Adrenal gland (tissue), 12 donors: ENCODE data around the gene CCIN. TPM values are rescaled to one million over a fixed set of nuclear protein-coding genes. Genes with fewer than 3 reads are reported as not detected.

Experiments
- DNase-seq, 7 donors: peaks; one replicate each; pipeline ENCODE4 v3.0.0-alpha.2; 2019 to 2020
- H3K27ac ChIP-seq, 5 donors: fragments of 200-600 bp; sonication (generic) in 4 of 5; 1 replicate in 3 of 5; 2 replicates in 2 of 5; pipeline versions ENCODE4 v1.5.1 to v1.8.0; 2016 to 2020; ENCODE audit warnings: mild to moderate bottlenecking in 1 of 5
- H3K27me3 ChIP-seq: fragments of 200-600 bp; 2 replicates; pipeline ENCODE4 v1.8.0; 2021
- H3K36me3 ChIP-seq, 2 donors: fragments of 200-600 bp; replicated peaks in 1 of 2; 1 replicate in 1 of 2; 2 replicates in 1 of 2; pipeline versions ENCODE4 v1.5.1 to v1.8.0; 2018 to 2022
- H3K4me1 ChIP-seq, 2 donors: fragments of 200-600 bp; replicated peaks in 1 of 2; 1 replicate in 1 of 2; 2 replicates in 1 of 2; pipeline versions ENCODE4 v1.5.1 to v1.8.0; 2018 to 2021
- H3K4me3 ChIP-seq, 4 donors: fragments of 200-600 bp; sonication (generic) in 3 of 4; one replicate each; pipeline ENCODE4 v1.5.1; 2016 to 2018
- H3K9me3 ChIP-seq, 3 donors: fragments of 200-600 bp; sonication (generic) in 1 of 3; replicated peaks in 1 of 3; 1 replicate in 2 of 3; 2 replicates in 1 of 3; pipeline versions ENCODE4 v1.5.1 to v1.8.0; 2016 to 2021
- CTCF ChIP-seq, 6 experiments: fragments of 450-650 bp in 4 of 6; fragments of 200-600 bp in 2 of 6; sonication (generic) in 1 of 6; IDR thresholded peaks; 1 replicate in 5 of 6; 2 replicates in 1 of 6; pipeline versions ENCODE4 v1.5.1 to v1.8.0; 2016 to 2021; ENCODE audit warnings: antibody characterized with exemption in 6 of 6, mild to moderate bottlenecking in 2 of 6, moderate library complexity in 1 of 6
- POLR2A ChIP-seq, 2 donors: fragments of 450-650 bp; IDR thresholded peaks; one replicate each; pipeline ENCODE4 v1.6.1; 2017; ENCODE audit warnings: antibody characterized with exemption in 2 of 2, mild to moderate bottlenecking in 2 of 2, moderate library complexity in 1 of 2
- WGBS, 4 donors: extraction: QIAGEN DNeasy Blood & Tissue Kit in 2 of 4; methylation state at CpG; one replicate each; pipeline versions ENCODE4 v1.1.5 to v1.1.7; 2013 to 2017; 5-methylcytosine and 5-hydroxymethylcytosine counted together
- intact Hi-C, 2 donors: fragments of 100-400 bp; cut with DNase I; formaldehyde crosslinking; loops; one replicate each; pipeline versions ENCODE4 v1.14.1 to v1.15.0; 2022 to 2023
- polyA plus RNA-seq, 3 donors: library from polyadenylated mRNA; stranded (reverse); fragments of 200-250 nt in 2 of 3; fragments of 350-450 nt in 1 of 3; fragmentation: Illumina TruSeq in 1 of 3; extraction: RNeasy Lipid Tissue Mini Kit (QIAGEN cat#74804) in 1 of 3; gene quantifications; one replicate each; pipeline ENCODE4 v1.2.3, GENCODE V29; 2013 to 2014
- total RNA-seq, 9 donors: library from RNA; depleted of rRNA in 4 of 9; stranded (reverse); fragments of >200 nt in 4 of 9; fragments of 120-200 nt in 1 of 9; fragmentation: NEBNext Ultra II Directional in 1 of 9; extraction: Animal tissue kit (Norgen Biotek cat#: 25700) in 1 of 9; gene quantifications; one replicate each; pipeline versions ENCODE4 v1.1.0 to v1.2.4, GENCODE V29; 2013 to 2023
- donor health status: healthy with polysubstance abuse.
- donor health status: Bipolar disorder and iron deficiency.
- donor health status: DM: yes; HTN: yes; CAD: no.
- donor health status: DM: no; HTN: no; CAD: no.
- donor health status: DM: no; HTN: no; CAD: no.
- donor health status: DM: yes; HTN: yes; CAD: no.

CCIN gene
- total and polyA plus RNA-seq, 12 donors: 0.20 to 1.9 (median 0.49) TPM

- intact Hi-C loops: no loop called here
- 87 to 96% (median 92%) methylated on average over 7 of the region's 7 CpGs for WGBS, 4 donors
- no peak for DNase-seq
- TF ChIP-seq POLR2A (IDR thresholded peaks at IDR 0.05) (no peak), CTCF (IDR thresholded peaks at IDR 0.05) (no peak)
- Histone ChIP-seq H3K27me3 (no peaks in the 10 kb centered on the region), H3K27ac (peak overlapping the region in 1 of 5 donors; percentile 92), H3K9me3 (no peaks in the 10 kb centered on the region), H3K4me3 (no peak overlapping the region), H3K36me3 (no peaks in the 10 kb centered on the region), H3K4me1 (peaks cover 21 to 48% of the 10 kb centered on the region in 2 donors)
These were observed 27.4 kb upstream of the CCIN start for GRCh38 chr9:36141761-36142160.

- H3K4me1 ChIP-seq: peaks cover 21 to 40% of the 10 kb centered on the region in 2 donors
- WGBS, 4 donors: 34 to 43% (median 37%) methylated on average over 11 to 12 of the region's 12 CpGs
- no peaks in the 10 kb centered on the region for H3K9me3 ChIP-seq
- TF ChIP-seq CTCF (IDR thresholded peaks at IDR 0.05) (no peak), POLR2A (IDR thresholded peaks at IDR 0.05) (peak in 1 of 2 donors; percentile 29)
- H3K27ac ChIP-seq: peak overlapping the region; percentile 38 to 93 (median 86)
- peak overlapping the region in 2 of 4 donors; percentile 14 to 45 for H3K4me3 ChIP-seq
- H3K36me3 ChIP-seq: no peaks in the 10 kb centered on the region
- no peaks in the 10 kb centered on the region for H3K27me3 ChIP-seq
- DNase-seq: peak in 2 of 7 donors; percentile 48 to 62
- intact Hi-C loops: no loop called here
These were observed 26.5 kb upstream of the CCIN start for GRCh38 chr9:36142510-36143244.

GRCh38 chr9:36143245-36143641 lies 25.9 kb upstream of the CCIN start:
- H3K27me3 ChIP-seq: no peaks in the 10 kb centered on the region
- 71 to 78% (median 73%) methylated on average over 13 of the region's 13 CpGs for WGBS, 4 donors
- H3K27ac ChIP-seq: peak overlapping the region; percentile 38 to 93 (median 86)
- H3K9me3 ChIP-seq: no peaks in the 10 kb centered on the region
- TF ChIP-seq POLR2A (IDR thresholded peaks at IDR 0.05): no peak
- no peak for TF ChIP-seq CTCF (IDR thresholded peaks at IDR 0.05)
- peak overlapping the region in 1 of 4 donors; percentile 45 for H3K4me3 ChIP-seq
- H3K4me1 ChIP-seq: peaks cover 24 to 44% of the 10 kb centered on the region in 2 donors
- intact Hi-C loops: no loop called here
- no peaks in the 10 kb centered on the region for H3K36me3 ChIP-seq
- DNase-seq: no peak

- H3K36me3 ChIP-seq: no peaks in the 10 kb centered on the region
- no peaks in the 10 kb centered on the region for H3K9me3 ChIP-seq
- no peaks in the 10 kb centered on the region for H3K27me3 ChIP-seq
- intact Hi-C loops: no loop called here
- 81 to 92% (median 85%) methylated on average over 12 of the region's 12 CpGs for WGBS, 4 donors
- no peak for DNase-seq
- H3K27ac ChIP-seq: no peak overlapping the region
- H3K4me3 ChIP-seq: no peak overlapping the region
- TF ChIP-seq POLR2A (IDR thresholded peaks at IDR 0.05) (no peak), CTCF (IDR thresholded peaks at IDR 0.05) (no peak)
- peaks cover 32 to 54% of the 10 kb centered on the region in 2 donors for H3K4me1 ChIP-seq
These were observed 24.6 kb upstream of the CCIN start for GRCh38 chr9:36144309-36145232.
